DLD1 (cell line): ENCODE measurements around the gene INO80D.
"Not testable (repeated sequence)": the region's sequence is repeated elsewhere in the genome, so short reads cannot be mapped to it uniquely, and the experiment has no call there.

Experiments used
- in situ Hi-C: cut with HindIII; loops from 2 replicates; pipeline ENCODE4 v1.10.0; 2017; ENCODE audit warnings: low sequenced_read_pairs

Gene INO80D

GRCh38 chr2:206033452-206033851, 52.5 kb downstream of the INO80D start:
- in situ Hi-C loops: not testable (repeated sequence)

- in situ Hi-C loops: no loop called here
These were observed 53.9 kb downstream of the INO80D start for GRCh38 chr2:206031950-206032567.

GRCh38 chr2:206031162-206031784, 54.7 kb downstream of the INO80D start:
- in situ Hi-C loops: no loop called here

DNA sequence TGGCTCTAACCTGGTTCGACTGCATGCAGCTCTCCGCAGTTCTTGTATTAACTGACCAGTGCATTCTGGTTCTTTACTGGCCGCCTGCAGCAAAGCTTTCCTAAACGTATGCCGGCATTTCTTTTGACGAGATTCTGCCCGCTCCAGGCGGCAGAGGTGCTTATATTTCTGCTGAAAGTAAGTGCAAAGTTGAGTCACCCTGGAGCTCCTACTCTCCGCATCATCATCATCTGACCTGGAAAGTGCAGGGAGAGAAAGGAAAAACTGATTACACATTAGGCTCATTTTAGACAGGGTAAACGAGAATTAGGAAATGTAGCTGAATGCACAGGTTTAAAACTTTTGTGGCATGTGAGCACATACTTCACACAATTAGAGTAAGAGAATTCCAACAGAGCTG, 57.9 kb downstream of the INO80D start:
- in situ Hi-C loops: no loop called here

- in situ Hi-C loops: no loop called here
These were observed 62.8 kb downstream of the INO80D start for GRCh38 chr2:206023183-206023582.

- in situ Hi-C loops: no loop called here
These were observed 65.8 kb downstream of the INO80D start for GRCh38 chr2:206020171-206020570.

DNA sequence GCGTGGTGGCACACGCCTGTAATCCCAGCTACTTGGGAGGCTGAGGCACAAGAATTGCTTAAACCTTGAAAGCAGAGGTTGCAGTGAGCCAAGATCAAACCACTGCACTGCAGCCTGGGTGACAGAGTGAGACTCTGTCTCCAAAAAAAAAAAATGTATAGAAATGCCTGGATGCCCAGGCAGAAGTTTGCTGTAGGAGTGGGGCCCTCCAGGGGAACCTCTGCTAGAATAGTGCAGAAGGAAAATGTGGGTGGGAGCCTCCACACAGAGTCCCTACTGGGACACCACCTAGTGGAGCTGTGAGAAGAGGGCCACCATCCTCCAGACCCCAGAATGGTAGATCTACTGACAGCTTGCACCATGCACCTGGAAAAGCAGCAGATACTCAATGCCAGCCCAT, 70.2 kb downstream of the INO80D start:
- in situ Hi-C loops: not testable (repeated sequence)

- in situ Hi-C loops: no loop called here
These were observed 74.2 kb downstream of the INO80D start for GRCh38 chr2:206011795-206012194.

- in situ Hi-C loops: no loop called here
These were observed 74.9 kb downstream of the INO80D start for GRCh38 chr2:206011018-206011614.

DNA sequence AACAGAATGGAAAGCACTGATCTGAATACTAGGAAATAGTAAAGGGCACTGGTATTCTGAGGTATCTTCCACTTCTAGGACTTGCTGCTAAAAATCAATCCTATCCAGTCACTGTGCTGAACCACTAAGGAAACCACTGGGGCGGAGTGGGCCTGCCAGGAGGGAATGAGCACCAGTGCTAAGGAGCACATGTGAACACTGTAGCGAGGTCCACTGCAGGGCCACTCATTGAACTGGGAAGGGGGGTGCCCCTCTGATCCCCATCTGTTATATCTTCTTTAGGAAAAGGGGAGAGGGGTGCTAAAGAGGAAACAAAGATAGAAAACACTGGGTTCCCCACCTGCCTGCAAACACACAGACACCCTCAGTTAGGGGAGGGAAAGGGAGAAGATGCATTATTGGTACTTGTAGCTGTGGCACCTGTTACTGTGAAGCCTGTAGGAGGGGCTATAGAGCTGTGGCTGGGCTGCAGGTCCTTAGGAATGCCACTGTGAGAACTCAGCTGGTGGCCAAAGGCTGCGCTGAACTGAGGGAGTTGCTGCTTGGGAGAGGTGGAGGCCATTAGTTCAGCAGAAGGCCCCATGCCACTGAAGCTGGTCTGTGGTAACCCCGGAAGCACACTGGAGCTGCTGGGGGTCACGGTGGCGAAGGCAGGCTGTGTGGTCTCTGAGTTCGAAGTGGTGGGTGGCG, 81.8 kb downstream of the INO80D start:
- in situ Hi-C loops: no loop called here

DNA sequence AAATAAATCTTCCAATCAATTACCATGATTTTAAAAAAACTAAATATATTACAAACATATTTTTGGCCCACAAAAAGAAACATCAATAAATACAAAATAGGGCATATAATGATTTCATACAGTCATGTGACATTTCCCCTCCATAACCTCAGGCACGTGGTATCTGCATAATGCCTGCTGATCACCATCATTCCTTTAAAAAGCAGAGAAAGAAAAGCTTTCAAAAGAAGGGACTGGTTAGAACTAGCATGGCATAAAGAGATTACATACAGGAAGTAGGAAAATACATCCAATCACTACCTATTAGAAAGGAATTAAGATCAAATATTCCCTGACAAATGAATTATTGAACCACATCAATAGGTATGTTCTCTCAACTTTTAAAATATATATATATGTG, 83.5 kb downstream of the INO80D start:
- in situ Hi-C loops: no loop called here

DNA sequence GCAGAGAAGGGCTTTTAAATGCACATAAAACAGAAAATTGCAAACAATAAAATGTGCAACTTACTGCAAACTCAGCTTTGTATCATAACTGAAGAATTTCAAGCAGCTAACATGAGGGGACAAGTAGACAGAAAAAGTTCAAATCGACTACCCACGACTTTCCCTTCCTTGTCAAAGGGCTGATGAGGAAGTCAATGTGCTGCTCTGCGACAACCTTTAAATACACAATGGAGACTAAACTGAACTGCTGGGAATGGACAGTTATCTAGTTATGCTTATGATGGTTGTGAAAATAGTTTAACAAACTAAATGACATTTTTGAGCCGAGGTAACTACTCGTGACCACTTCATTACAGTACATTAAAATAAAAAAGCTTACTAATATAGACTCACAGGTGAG, 84.1 kb downstream of the INO80D start:
- in situ Hi-C loops: no loop called here

- in situ Hi-C loops: no loop called here
These were observed 85.2 kb downstream of the INO80D start for GRCh38 chr2:206000776-206001175.

DNA sequence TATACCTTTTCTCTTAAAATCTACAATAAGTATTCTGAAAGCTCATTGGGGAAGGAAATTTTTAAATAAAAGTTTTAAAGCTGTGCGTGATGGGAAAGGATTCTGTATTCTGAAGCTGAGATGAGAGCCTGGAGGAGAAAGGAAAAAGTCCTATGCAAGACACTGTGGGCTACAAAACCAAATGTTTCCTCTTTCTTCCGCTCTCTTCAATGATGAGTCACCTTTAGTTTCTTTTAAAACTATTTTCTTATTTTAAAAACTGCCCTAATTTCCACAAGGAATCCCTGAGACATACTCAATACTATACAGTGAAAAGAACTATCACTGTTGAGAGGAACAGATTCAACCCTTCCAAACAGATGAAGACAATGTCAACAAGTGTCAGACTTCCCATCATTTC, 87.4 kb downstream of the INO80D start:
- in situ Hi-C loops: no loop called here

- in situ Hi-C loops: no loop called here
These were observed 89.8 kb downstream of the INO80D start for GRCh38 chr2:205996161-205996560.

DNA sequence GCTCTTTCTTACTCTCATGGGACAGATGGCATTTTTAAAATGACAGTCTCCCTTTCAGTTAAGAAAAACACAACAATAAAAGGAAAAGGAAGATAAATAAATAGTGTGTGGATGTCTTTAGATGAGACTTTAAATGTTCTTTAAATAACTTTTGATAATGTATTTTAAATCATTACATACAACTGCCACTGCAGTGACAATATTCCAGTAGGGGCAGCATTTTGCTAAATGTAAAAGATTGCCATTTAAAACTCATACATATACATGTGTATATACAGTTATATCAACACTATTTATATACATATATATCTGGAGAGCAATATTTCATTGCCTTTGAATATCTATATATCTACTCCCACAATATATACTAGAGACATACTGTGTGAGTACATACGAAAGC, 90.7 kb downstream of the INO80D start:
- in situ Hi-C loops: no loop called here

- in situ Hi-C loops: no loop called here
These were observed 91.6 kb downstream of the INO80D start for GRCh38 chr2:205994344-205994743.

- in situ Hi-C loops: no loop called here
These were observed 95.9 kb downstream of the INO80D start for GRCh38 chr2:205990104-205990503.

- in situ Hi-C loops: no loop called here
These were observed 96.5 kb downstream of the INO80D start for GRCh38 chr2:205989271-205990071.

GRCh38 chr2:205988681-205989080, 97.3 kb downstream of the INO80D start:
- in situ Hi-C loops: not testable (repeated sequence)

- in situ Hi-C loops: no loop called here
These were observed 97.7 kb downstream of the INO80D start for GRCh38 chr2:205988274-205988673.
